HepG2 (cell line): ENCODE results near the gene TULP4.

Experiments
- CEBPG ChIP-seq: IDR thresholded peaks from 2 replicates; pipeline ENCODE4 v1.6.1; 2016
- NFYB ChIP-seq: sonication (generic); formaldehyde crosslinking; IDR thresholded peaks from 2 replicates; pipeline ENCODE4 v1.4.0; 2020; ENCODE audit warnings: missing genetic modification reagents
- SPEN ChIP-seq: sonication (generic); formaldehyde crosslinking; IDR thresholded peaks from 2 replicates; pipeline ENCODE4 v1.5.1; 2020; ENCODE audit warnings: low read depth, mild to moderate bottlenecking, missing genetic modification reagents
- TOE1 ChIP-seq: sonication (generic); formaldehyde crosslinking; IDR thresholded peaks from 2 replicates; pipeline ENCODE4 v1.4.0; 2020; ENCODE audit warnings: mild to moderate bottlenecking, missing genetic modification reagents
- ZFX ChIP-seq: sonication (generic); formaldehyde crosslinking; IDR thresholded peaks from 2 replicates; pipeline ENCODE4 v1.4.0; 2020; ENCODE audit warnings: mild to moderate bottlenecking, low read depth, missing genetic modification reagents, moderate library complexity
- ZNF652 ChIP-seq: IDR thresholded peaks from 2 replicates; pipeline ENCODE4 v1.6.1; 2016; ENCODE audit warnings: low read depth, borderline replicate concordance
- ZNF841 ChIP-seq: sonication (generic); formaldehyde crosslinking; IDR thresholded peaks from 2 replicates; pipeline ENCODE4 v1.8.1; 2023; ENCODE audit warnings: missing genetic modification reagents, borderline replicate concordance
- TF ChIP-seq, protein P1 (sequence below): sonication (generic); formaldehyde crosslinking; IDR thresholded peaks from 2 replicates; pipeline ENCODE4 v1.4.0; 2020; ENCODE audit warnings: missing genetic modification reagents
- TF ChIP-seq, protein P2 (sequence below): sonication (generic); formaldehyde crosslinking; IDR thresholded peaks from 2 replicates; pipeline ENCODE4 v1.4.0; 2020; ENCODE audit warnings: mild to moderate bottlenecking, missing genetic modification reagents
- TF ChIP-seq, protein P3 (sequence below): sonication (generic); formaldehyde crosslinking; IDR thresholded peaks from 2 replicates; pipeline ENCODE4 v1.4.0; 2020; ENCODE audit warnings: missing genetic modification reagents, mild to moderate bottlenecking, borderline replicate concordance

DNA sequence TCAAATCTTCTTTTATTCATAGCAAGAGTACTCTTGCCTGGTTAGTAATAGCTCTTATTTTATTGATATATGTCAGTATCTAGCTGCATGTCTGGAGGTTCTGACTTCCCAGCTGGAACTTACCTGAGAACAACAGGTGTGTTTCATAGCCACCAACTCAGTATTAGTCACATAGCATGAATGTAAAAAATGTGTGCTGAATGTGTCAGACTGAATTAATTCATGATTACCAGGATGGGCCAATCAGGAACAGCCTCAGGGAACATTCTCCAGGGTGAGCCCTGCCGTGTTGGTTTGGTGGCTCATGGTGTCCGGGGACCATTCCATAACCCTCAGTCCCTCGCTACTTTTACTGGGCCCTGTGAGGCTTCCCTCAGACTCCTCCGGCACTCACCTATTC, 99.7 kb downstream of the TULP4 start:
- no peak for TF ChIP-seq TOE1 (CRISPR knock-in tag)
- TF ChIP-seq ZFX (CRISPR knock-in tag): no peak
- TF ChIP-seq, protein P1, sequence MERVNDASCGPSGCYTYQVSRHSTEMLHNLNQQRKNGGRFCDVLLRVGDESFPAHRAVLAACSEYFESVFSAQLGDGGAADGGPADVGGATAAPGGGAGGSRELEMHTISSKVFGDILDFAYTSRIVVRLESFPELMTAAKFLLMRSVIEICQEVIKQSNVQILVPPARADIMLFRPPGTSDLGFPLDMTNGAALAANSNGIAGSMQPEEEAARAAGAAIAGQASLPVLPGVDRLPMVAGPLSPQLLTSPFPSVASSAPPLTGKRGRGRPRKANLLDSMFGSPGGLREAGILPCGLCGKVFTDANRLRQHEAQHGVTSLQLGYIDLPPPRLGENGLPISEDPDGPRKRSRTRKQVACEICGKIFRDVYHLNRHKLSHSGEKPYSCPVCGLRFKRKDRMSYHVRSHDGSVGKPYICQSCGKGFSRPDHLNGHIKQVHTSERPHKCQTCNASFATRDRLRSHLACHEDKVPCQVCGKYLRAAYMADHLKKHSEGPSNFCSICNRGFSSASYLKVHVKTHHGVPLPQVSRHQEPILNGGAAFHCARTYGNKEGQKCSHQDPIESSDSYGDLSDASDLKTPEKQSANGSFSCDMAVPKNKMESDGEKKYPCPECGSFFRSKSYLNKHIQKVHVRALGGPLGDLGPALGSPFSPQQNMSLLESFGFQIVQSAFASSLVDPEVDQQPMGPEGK (CRISPR knock-in tag): no peak
- no peak for TF ChIP-seq NFYB (CRISPR knock-in tag)
- TF ChIP-seq, protein P2, sequence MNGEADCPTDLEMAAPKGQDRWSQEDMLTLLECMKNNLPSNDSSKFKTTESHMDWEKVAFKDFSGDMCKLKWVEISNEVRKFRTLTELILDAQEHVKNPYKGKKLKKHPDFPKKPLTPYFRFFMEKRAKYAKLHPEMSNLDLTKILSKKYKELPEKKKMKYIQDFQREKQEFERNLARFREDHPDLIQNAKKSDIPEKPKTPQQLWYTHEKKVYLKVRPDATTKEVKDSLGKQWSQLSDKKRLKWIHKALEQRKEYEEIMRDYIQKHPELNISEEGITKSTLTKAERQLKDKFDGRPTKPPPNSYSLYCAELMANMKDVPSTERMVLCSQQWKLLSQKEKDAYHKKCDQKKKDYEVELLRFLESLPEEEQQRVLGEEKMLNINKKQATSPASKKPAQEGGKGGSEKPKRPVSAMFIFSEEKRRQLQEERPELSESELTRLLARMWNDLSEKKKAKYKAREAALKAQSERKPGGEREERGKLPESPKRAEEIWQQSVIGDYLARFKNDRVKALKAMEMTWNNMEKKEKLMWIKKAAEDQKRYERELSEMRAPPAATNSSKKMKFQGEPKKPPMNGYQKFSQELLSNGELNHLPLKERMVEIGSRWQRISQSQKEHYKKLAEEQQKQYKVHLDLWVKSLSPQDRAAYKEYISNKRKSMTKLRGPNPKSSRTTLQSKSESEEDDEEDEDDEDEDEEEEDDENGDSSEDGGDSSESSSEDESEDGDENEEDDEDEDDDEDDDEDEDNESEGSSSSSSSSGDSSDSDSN (CRISPR knock-in tag): no peak
- TF ChIP-seq, protein P3, sequence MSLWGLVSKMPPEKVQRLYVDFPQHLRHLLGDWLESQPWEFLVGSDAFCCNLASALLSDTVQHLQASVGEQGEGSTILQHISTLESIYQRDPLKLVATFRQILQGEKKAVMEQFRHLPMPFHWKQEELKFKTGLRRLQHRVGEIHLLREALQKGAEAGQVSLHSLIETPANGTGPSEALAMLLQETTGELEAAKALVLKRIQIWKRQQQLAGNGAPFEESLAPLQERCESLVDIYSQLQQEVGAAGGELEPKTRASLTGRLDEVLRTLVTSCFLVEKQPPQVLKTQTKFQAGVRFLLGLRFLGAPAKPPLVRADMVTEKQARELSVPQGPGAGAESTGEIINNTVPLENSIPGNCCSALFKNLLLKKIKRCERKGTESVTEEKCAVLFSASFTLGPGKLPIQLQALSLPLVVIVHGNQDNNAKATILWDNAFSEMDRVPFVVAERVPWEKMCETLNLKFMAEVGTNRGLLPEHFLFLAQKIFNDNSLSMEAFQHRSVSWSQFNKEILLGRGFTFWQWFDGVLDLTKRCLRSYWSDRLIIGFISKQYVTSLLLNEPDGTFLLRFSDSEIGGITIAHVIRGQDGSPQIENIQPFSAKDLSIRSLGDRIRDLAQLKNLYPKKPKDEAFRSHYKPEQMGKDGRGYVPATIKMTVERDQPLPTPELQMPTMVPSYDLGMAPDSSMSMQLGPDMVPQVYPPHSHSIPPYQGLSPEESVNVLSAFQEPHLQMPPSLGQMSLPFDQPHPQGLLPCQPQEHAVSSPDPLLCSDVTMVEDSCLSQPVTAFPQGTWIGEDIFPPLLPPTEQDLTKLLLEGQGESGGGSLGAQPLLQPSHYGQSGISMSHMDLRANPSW: no peak
- TF ChIP-seq SPEN: no peak
- TF ChIP-seq CEBPG: no peak
- TF ChIP-seq ZNF652 (CRISPR knock-in tag): no peak
- TF ChIP-seq ZNF841: no peak
